GM10847 (cell line): ENCODE measurements around the gene NPAS2.

Experiments
- POLR2A ChIP-seq: IDR thresholded peaks from 2 replicates; pipeline ENCODE4 v1.6.1; 2011; ENCODE audit not compliant: insufficient read length; ENCODE audit errors: extremely low read depth

The NPAS2 gene

GRCh38 chr2:100876231-100876860 lies 56.4 kb downstream of the NPAS2 start:
- TF ChIP-seq POLR2A: no peak

- TF ChIP-seq POLR2A: no peak
Observed at GRCh38 chr2:100877555-100877954, 57.6 kb downstream of the NPAS2 start.

GRCh38 chr2:100878000-100878791 lies 58.3 kb downstream of the NPAS2 start:
- TF ChIP-seq POLR2A: no peak

GRCh38 chr2:100879296-100879695 lies 59.4 kb downstream of the NPAS2 start:
- no peak for TF ChIP-seq POLR2A

GRCh38 chr2:100880036-100880435 lies 60.1 kb downstream of the NPAS2 start:
- no peak for TF ChIP-seq POLR2A

- no peak for TF ChIP-seq POLR2A
Observed at GRCh38 chr2:100880730-100881129, 60.8 kb downstream of the NPAS2 start.

GRCh38 chr2:100882645-100883613 lies 63.0 kb downstream of the NPAS2 start:
- no peak for TF ChIP-seq POLR2A

- TF ChIP-seq POLR2A: no peak
Observed at GRCh38 chr2:100884145-100884621, 64.2 kb downstream of the NPAS2 start.

GRCh38 chr2:100886085-100886484 lies 66.1 kb downstream of the NPAS2 start:
- TF ChIP-seq POLR2A: no peak

GRCh38 chr2:100887039-100887578 lies 67.2 kb downstream of the NPAS2 start:
- no peak for TF ChIP-seq POLR2A

- no peak for TF ChIP-seq POLR2A
Observed at GRCh38 chr2:100887713-100888495, 68.0 kb downstream of the NPAS2 start.

GRCh38 chr2:100888601-100889000 lies 68.7 kb downstream of the NPAS2 start:
- no peak for TF ChIP-seq POLR2A

- no peak for TF ChIP-seq POLR2A
Observed at GRCh38 chr2:100889286-100889685, 69.3 kb downstream of the NPAS2 start.

GRCh38 chr2:100891906-100892642 lies 72.1 kb downstream of the NPAS2 start:
- TF ChIP-seq POLR2A: no peak
